HEK293T (cell line): Measurements from ENCODE around the gene ZNF639.

Experiments used
- HDGF ChIP-seq: fragments of 450-650 bp; IDR thresholded peaks from 2 replicates; pipeline ENCODE4 v1.6.1; 2017; ENCODE audit warnings: antibody characterized with exemption, borderline replicate concordance
- SP1 ChIP-seq: fragments of 450-650 bp; IDR thresholded peaks from 2 replicates; pipeline ENCODE4 v1.6.1; 2017
- TARDBP ChIP-seq: fragments of 450-650 bp; IDR thresholded peaks from 2 replicates; pipeline ENCODE4 v1.6.1; 2016

- TF ChIP-seq TARDBP: no peak
- TF ChIP-seq HDGF: no peak
- no peak for TF ChIP-seq SP1
These were observed at the start of gene ZNF639 for GRCh38 chr3:179322286-179323196.
